ENCODE data around the gene INPP5F.

INPP5F gene, protein sequence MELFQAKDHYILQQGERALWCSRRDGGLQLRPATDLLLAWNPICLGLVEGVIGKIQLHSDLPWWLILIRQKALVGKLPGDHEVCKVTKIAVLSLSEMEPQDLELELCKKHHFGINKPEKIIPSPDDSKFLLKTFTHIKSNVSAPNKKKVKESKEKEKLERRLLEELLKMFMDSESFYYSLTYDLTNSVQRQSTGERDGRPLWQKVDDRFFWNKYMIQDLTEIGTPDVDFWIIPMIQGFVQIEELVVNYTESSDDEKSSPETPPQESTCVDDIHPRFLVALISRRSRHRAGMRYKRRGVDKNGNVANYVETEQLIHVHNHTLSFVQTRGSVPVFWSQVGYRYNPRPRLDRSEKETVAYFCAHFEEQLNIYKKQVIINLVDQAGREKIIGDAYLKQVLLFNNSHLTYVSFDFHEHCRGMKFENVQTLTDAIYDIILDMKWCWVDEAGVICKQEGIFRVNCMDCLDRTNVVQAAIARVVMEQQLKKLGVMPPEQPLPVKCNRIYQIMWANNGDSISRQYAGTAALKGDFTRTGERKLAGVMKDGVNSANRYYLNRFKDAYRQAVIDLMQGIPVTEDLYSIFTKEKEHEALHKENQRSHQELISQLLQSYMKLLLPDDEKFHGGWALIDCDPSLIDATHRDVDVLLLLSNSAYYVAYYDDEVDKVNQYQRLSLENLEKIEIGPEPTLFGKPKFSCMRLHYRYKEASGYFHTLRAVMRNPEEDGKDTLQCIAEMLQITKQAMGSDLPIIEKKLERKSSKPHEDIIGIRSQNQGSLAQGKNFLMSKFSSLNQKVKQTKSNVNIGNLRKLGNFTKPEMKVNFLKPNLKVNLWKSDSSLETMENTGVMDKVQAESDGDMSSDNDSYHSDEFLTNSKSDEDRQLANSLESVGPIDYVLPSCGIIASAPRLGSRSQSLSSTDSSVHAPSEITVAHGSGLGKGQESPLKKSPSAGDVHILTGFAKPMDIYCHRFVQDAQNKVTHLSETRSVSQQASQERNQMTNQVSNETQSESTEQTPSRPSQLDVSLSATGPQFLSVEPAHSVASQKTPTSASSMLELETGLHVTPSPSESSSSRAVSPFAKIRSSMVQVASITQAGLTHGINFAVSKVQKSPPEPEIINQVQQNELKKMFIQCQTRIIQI

DNA sequence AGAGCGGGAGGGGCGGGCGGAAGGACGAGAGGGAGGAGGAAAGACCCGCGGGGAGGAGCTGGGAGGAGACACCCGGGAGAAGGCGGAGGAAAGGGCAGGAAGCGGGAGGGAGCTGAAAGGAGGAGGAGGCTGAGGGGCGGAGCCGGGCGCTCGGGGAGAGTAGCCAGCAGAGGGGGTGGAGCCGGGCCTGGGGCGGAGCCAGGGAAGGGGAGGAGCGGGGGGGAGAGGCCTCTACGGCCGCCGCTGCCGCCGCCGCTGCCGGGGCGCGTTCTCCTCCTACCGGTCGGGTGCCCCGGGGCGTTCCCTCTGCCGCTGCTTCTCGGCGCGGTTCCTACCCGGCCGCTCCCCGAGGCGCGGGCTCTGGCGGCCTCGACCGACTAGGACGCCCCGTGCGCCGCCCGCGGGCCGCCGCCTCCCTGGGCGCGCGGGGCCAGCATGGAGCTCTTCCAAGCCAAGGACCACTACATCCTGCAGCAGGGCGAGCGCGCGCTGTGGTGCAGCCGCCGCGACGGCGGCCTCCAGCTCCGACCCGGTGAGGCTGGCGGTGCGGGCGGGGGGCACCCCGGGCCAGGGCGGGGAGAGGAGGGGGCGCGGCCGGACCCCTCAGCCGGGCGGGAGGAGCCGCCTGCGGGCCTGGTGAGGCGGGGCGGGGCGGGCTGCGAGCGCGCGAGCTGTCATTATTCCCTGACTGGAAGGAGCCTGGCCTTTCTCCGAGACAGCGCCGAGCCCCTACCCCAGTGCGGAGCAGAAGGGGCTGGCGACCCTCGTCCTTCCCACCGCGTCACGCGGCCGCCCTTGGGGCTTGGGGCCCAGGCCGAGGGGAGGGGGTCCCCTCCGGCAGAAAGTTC is at the start of gene INPP5F:
INPP5F (plus strand) TSS at position 223 of the 848 bp plus-strand sequence; CDS start at position 436, 213 bp downstream.
- peak; percentile 82 for DNase-seq

DNA sequence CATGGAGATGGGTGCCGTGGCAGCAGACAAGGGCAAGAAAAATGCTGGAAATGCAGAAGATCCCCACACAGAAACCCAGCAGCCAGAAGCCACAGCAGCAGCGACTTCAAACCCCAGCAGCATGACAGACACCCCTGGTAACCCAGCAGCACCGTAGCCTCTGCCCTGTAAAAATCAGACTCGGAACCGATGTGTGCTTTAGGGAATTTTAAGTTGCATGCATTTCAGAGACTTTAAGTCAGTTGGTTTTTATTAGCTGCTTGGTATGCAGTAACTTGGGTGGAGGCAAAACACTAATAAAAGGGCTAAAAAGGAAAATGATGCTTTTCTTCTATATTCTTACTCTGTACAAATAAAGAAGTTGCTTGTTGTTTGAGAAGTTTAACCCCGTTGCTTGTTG is 48.7 kb upstream of the INPP5F start:
- DNase-seq = no peak

DNA sequence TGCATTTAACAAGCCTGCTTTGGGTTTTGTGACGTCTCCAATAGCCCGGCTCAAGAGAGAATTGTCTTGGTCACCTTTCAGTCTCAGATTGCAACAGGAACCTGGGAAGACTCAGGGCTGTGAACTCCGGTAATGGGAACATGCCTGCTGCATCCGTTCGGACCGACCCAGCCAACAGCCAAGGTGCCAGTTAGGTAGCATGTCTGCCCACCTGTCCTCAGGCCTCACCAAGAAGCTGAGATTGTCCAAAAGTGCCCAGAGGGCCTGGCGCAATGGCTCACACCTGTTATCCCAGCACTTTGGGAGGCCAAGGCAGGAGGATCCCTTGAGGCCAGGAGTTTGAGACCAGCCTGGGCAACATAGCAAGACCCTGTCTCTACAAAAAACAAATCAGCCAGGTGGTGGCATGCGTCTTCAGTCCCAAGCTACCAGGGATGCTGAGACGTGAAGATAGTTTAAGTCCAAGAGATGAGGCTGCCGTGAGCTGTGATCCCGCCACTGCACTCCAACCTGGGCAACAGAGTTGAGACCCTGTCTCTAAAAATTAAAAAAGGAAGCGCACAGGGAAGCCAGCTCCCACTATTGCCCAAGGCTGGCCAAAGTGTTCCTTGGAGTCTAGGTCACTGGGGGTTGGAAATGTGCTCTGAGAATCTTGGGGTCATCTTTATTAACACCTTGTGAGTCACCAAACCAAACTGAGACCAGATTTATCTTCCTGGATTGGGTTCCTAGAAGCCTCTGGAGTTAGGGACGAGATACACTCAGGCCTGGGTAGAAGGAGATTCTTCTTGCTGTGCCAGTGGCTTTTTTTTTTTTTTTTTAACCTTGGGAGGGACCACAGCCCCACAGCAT is 47.7 kb upstream of the INPP5F start:
- no peak for DNase-seq

DNA sequence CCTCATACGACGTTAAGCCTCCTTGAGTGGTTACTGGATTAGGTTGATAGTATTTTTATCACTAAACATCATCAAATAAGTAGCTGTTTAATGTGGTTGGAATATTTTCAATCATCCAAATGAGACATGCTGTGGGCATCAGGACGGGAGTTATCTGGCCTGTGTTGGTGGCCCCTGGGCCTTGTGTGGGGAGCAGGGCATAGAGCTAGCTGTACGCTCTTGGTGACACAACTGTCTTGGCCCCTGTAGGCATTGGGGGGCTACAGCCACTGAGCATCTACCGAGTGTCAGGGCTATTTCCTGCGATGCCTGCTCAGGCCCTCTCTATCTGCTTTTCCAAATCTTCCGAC is 46.4 kb upstream of the INPP5F start:
- no peak for DNase-seq

DNA sequence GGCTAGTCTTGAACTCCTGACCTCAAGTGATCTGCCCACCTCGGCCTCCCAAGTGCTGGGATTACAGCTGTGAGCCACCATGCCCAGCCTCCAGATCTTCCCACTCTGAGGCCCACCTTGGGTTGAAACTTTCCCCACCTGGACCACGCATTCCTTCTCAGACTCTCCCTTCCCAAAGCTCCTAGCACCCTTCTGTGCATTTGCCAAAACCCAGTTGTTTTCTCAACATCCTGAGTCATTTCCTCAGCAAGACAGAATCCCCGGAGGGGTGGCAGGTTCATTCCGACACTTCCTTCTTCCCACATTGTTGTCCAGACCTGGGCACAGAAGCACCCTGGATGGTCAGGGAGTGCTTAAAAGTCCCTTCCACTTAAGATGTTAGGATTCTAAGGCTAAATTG is 45.8 kb upstream of the INPP5F start:
- no peak for DNase-seq

DNA sequence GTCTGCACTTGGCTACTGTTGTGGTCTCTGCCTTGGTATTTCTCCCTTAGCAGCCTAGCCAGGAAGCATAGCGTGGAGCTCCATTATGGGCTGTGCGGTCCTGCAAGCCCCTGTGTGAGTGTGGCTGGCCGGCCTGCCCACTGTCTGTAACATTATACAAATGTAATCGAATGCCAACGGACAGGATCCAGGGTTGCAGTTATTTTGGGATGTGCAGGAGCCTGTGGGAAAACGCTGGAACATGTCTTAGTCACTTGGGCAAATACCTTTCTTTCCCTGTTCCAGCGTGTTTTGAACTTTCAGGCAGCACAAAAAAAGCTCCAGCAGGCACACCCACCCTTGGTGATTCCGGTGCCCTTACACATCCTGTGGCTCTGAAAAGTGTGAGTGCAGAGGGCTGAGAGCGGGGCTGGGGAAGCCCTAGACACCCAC is 45.2 kb upstream of the INPP5F start:
- no peak for DNase-seq

DNA sequence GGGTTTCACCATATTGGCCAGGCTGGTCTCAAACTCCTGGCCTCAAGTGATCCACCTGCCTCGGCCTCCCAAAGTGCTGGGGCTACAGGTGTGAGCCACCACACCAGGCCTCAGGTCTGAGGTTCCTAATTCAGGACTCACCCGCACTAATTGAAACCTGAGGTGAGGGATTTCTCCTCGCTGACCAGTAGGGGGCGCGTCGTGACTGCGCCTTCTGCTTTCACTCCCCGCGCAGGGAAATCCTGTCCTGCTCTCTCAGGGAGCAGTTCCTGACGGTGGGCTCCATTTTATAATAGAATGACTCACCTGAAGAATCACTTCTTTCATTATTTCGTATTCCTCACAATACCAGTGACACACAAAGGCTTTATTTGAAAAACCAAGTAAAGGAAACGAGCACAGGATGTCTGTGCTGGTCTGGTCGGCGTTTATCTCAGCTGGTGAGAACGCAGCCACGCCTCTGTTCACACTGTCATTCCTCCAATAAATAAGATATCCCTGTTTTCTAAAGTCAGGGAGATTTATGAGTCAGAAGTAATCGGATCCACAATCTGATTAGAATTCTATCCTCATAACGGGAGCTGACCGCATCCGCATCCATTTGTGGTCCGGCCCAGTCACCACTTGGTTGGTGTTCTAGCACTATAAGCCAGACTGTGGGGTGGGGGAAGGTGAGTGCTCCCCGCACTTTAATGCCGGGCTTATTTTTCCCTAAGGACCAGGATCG is 39.2 kb upstream of the INPP5F start:
- no peak for DNase-seq

DNA sequence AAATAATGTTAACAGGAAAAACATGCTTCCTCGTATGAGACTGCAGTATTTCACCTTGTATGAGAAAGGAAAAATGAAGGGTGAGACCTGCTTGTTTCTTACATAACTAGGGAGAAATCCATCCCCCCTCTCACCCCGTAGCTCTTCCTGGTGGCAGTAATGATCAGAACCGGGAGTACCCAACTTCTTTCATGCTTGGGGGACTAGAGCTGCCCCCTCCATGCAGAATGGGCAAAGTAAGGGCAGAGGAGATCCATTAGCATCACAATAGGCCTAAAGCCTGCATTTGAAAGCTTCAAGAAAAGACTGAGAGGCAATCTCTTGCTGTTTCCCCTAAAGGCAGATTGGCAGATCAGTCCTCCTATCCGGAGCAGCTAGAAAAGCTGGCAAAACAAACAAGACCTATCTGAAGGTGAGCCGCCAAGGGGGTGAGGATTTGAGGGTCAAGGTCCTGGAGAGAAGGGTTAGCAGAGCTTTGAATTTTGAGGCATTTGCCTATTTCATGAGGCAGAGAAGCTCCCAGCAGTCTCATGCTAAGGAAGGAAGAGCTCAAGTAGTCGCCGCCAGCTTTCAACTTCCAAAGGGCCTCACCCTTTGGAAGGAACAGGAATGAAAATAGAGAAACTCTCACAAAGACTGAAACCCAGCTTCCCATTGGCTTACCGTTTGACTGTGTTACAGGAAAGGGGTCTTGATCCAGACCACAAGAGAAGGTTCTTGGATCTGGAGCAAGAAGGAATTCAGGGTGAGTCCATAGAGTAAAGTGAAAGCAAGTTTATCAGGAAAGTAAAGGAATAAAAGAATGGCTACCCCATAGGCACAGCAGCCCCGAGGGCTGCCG is 38.4 kb upstream of the INPP5F start:
- DNase-seq = no peak

DNA sequence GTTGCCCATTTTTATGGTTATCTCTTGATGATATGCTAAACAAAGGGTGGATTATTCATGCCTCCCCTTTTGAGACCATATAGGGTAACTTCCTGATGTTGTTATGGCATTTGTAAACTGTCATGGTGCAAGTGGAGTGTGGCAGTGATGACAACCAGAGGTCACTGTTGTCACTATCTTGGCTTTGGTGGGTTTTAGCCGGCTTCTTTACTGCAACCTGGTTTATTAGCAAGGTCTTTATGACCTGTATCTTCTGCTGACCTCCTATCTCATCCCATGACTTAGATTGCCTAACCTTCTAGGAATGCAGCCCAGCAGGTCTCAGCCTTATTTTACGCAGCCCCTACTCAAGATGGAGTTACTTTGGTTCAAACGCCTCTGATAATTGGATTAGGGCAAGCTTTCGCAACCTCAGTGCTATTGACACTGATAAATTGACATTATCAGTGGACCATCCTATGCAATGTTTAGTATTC is 37.8 kb upstream of the INPP5F start:
- no peak for DNase-seq

DNA sequence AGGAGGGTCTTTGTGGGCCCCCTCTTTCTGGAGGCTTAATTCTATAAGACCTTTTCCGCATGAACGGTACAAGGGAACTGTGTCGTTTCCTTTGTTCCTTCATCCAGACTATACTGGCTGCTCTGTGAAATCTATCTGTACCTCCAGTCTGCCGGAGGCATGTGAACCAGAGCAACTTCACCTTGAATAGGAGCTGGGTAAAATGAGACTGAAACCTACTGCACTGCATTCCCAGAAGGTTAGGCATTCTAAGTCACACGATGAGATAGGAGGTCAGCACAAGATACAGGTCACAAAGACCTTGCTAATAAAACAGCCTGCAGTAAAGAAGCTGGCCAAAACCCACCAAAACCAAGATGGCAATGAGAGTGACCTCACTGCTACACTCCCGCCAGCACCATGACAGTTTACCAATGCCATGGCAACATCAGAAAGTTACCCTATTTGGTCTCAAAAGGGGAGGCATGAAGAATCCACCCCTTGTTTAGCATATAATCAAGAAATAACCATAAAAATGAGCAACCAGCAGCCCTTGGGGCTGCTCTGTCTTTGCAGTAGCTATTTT is 36.8 kb upstream of the INPP5F start:
- no peak for DNase-seq

DNA sequence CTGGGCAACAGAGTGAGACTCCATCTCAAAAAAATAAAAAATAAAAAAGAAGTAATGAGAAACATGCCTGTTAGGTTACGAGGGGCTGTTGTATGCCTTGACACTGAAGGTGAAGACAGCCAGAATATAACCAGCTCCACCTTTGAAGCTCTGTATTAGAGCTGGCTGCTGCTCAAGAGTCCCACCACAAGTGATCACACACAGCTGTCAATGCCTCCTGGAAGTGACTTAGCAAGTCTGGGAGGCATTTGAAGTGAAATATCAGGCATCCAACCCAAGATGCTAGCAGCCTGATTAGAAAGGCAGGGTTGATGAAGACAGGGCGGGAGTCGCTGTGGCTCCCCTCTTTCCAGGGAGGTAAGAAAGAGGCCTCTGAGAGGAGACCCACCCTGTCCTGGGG is 34.1 kb upstream of the INPP5F start:
- DNase-seq = no peak

DNA sequence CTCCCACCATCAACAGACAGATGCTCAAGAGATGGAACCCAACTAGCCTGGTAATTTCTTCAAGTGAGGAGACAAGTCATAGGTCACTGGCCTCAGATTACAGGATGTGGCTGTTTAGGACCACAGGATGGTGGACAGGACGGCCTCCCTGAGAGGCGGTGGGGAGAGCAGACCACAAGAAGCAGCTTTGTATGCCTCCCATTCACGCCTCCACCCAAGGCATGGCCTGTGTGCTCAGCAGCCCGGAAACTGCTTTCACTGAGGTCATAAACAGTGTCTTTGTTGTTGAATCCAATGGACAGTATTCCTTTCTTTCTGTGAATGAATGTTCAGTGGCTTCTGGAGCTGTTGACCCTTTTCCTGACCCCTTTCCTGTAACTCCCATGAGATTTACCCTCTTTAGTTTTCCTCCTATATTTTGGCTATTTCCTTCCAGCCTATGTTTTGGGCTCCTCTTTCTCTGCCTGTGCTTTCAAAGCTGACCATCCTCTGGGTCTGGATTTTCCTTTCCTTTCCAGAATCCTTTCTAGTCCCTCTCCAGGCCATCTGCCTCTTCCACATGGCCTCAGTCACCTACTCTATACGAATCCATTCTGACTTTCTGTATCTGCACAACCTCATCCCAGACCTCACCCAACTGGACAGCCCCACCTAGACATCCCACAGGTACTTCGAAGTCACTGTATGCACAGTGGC is 32.4 kb upstream of the INPP5F start:
- DNase-seq = no peak

DNA sequence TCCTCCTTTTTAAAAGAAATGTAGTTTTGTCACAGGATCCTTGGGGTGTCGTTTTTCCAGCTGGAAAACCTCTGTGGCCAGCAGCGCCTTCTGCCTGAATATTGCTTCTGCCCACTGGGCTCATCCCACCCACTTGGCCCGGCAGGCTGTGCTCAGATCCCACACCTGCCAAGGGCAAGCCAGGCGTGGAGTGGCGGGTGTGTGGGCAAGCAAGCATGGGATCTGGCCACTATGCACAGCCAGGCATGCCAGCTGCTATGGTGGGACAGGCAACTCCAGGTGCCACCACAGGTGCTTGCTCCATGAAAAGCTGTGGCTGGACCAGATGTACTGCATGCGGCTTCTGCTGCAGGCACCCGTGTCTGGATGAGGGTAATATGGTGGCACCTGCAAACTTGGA is 31.2 kb upstream of the INPP5F start:
- DNase-seq = no peak

DNA sequence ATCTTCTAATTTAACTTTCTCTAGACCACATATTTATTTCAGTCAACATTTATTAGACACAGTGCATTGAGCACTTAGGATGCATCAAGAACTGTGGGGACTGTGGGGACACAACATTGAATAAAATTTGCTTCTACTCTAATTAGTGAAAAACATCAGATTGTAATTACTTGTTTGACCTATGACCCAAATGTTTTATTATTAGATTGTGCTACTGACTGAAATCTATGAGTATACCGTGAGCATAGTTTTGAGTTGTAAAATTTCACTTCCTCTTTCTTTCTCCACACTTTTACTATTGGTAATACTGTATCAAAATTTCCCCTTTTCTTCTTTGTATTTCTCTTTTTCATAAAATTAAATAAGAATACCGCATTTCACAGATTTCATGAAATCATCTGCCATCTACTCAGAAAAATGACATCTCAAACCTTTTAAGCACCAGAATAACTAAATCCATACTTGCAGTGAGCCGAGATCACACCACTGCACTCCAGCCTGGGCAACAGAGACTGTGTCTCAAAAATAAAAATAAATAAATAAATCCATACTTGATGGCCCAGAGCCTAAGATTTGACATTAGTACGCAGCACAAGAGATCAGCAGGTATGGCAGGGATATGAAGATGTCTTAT is 25.4 kb upstream of the INPP5F start:
- no peak for DNase-seq

DNA sequence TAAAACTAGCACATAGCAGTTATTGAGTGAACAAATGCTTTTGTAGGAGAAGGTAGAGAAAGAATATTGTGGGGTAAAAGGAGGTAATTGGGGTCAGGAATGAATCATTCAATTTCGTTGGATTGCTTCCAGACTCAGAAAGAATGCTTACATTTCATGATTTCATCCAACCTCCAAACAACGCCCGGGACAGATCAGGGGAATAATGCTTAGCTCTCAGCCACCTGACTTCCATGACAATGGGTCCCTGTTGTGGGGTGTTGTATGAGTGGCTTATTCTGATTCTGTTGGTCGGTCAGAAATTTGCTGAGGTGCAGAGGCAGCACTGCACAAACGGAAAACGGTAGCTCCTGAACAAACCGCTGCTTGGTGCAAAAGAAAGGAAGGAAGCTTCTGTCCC is 24.0 kb upstream of the INPP5F start:
- DNase-seq = no peak

DNA sequence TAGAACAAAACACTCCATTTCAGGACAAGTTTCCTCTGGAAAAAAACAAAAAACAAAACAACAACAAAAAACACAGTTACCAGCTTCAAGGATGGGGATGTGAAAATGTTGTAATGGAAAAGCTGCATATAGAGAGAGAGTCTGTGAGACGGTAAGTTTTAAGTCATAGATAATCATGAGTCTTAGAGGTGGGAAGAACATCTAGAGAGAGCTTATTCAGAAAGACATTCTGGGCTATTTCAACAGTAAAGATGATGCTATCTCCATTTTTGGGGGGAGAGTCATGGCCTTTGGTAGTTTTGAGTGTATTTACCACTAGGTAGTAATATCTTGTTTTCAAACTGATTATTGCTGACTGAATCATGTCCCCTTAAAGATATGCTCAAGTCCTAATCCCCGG is 23.3 kb upstream of the INPP5F start:
- no peak for DNase-seq

DNA sequence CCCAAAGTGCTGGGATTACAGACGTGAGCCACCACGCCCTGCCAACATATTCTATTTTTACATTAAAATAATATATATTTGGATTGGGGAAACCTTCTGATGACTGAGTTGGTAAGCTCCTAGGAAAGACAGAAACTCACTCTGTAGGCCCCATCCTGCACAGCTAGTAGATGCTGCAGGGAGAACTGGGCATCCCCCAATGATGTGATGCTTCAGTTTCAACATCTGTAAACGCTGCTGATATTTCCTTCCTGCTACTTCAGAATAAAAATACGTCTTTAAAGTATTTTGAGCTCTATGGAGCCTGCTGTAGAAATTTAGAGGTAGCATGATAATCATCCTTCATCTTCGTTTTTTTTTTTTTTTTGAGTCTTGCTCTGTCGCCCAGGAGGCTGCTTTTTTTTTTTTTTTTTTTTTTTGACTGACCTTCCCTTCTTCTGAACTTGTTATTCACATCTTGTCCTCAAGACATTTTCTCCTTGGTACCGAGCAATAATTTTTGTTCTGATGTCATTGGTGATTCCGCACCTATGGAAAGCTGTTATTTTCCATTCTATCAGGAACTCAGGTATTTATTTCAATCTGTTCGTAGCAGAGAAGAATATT is 21.8 kb upstream of the INPP5F start:
- DNase-seq = no peak

DNA sequence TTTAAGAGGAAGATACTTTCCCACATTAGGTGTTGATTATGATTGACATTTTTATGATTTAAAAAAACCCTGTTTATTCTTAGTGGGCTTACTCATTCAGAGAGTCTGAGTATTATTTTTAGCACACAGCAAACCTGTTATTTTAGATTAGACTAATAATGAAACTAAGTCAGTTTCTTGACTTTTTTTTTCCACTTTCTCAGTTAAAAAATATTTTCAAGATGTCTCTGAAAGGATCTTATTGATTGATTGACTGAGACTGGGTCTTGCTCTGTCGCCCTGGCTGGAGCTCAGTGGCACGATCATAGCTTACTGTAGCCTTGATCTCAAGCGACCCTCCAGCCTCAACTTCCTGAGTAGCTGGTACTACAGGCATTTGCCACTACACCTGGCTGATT is 20.4 kb upstream of the INPP5F start:
- DNase-seq = no peak
